COLO829 (cell line): Measurements from ENCODE around the gene GAS2L3.
A peak's percentile ranks its signal among the peaks of the same experiment; 100 is the strongest.
"Not testable (repeated sequence)": the region's sequence is repeated elsewhere in the genome, so short reads cannot be mapped to it uniquely, and the experiment has no call there.

Experiments used
- DNase-seq: peaks from one replicate; pipeline ENCODE4 v3.0.0; 2012; ENCODE audit warnings: low spot score

GAS2L3 gene

GRCh38 chr12:100574187-100575074, 947 bp downstream of the GAS2L3 start:
- no peak for DNase-seq

- DNase-seq, result peak; percentile 79
These were observed 3.0 kb downstream of the GAS2L3 start for GRCh38 chr12:100576331-100577036.

DNA sequence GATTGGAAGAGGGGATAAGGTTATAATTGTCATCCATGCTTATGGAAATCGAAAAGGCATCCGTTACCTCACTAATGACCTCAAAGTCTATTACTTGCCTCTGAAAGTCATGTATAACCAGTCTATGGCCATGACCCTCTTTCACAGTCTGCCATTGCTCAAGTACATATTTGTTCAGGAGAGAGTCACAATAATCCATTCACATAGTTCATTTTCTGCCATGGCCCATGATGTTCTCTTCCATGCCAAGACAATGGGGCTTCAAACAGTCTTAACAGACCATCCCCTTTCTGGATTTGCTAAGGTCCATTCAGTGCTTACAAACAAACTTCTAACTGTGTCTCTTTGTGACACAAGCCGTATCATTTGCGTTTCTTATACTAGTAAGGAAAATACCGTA, 5.4 kb downstream of the GAS2L3 start:
- no peak for DNase-seq

DNA sequence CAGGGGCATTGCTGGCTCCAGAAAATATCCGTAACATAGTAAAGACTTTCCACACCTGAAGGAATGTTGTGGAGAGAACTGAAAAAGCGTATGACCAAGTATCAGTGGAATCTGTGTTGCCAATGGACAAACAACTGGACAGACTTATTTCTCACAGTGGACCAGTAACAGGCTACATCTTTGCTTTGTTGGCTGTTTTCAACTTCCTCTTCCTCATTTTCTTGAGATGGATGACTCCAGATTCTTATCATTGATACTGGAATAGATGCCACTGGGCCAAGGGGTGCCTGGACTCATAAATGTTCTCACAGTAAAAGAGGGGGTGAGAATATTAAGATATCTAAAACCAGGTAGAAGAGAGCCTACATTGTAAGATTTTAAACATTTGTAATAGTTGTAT, 6.4 kb downstream of the GAS2L3 start:
- DNase-seq, result no peak

- no peak for DNase-seq
These were observed 10.8 kb downstream of the GAS2L3 start for GRCh38 chr12:100584256-100584655.

DNA sequence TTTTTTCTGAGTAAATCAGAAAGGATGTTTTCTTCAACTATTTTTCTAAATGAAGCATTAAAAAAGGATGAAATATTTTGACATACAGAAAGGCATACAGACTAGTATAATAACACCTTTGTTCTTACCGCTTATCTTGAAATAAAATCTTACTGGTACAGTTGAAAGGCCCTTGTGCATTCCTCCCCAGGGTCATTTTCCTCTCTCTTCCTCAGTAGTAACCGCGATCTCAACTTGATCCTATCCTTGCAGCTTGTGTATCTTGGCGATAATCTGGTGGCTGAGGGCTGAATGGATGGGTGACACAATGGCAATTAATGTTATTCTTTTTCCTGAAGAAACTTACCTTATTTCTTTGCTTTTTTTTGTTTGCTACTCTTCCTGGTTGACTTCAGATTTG, 18.5 kb downstream of the GAS2L3 start:
- DNase-seq, result peak; percentile 69

GRCh38 chr12:100593490-100593889, 20.0 kb downstream of the GAS2L3 start:
- DNase-seq, result peak; percentile 74

DNA sequence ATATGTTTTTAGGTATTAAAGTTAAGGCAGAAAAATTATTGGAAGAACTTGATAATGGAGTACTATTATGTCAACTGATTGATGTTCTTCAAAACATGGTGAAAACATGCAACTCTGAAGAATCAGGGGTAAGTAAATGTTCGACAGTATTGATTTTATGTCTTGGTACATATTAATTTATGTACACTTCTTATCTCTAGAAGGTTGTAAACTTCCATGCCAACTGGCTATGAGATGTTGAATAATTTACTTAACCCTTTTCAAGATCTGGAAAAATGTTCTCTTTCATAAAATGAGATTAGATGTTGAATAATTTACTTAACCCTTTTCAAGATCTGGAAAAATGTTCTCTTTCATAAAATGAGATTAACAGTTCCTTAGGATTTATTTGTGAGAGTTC, 28.1 kb downstream of the GAS2L3 start:
- DNase-seq, result no peak

DNA sequence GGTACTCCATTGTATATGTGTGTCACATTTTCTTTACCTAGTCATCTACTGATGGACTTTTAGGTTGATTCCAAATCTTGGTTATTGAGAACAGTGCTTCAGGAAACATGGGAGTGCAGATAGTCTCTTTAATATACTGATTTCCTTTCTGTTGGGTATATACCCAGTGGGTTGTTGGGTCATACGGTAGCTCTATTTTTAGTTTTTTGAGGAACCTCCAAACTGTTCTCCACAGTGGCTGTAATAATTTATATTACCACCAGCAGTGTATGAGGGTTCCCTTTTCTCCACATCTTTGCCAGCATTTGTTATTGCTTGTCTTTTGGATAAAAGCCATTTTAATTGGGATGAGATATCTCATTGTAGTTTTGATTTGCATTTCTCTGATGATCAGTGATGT, 29.5 kb downstream of the GAS2L3 start:
- not testable (repeated sequence) for DNase-seq

DNA sequence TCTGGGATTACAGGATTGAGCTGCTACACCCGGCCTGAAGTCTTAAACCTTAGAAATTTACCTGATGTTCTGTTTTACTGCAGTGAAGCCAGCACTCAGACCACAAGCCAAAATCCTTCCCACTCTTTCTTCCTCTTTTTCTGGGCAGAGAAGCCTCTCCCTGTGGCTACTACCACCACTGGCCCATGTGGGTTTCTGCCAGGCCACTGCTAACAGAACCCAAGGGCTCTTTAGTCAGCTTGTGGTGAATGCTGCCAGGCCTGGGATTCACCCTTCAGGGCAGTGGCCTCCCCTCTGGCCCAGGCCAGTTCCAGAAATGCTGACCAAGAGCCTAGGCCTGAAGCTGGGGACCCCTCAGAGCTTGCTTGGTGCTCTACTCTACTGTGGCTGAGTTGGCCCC, 35.3 kb downstream of the GAS2L3 start:
- DNase-seq, result no peak

DNA sequence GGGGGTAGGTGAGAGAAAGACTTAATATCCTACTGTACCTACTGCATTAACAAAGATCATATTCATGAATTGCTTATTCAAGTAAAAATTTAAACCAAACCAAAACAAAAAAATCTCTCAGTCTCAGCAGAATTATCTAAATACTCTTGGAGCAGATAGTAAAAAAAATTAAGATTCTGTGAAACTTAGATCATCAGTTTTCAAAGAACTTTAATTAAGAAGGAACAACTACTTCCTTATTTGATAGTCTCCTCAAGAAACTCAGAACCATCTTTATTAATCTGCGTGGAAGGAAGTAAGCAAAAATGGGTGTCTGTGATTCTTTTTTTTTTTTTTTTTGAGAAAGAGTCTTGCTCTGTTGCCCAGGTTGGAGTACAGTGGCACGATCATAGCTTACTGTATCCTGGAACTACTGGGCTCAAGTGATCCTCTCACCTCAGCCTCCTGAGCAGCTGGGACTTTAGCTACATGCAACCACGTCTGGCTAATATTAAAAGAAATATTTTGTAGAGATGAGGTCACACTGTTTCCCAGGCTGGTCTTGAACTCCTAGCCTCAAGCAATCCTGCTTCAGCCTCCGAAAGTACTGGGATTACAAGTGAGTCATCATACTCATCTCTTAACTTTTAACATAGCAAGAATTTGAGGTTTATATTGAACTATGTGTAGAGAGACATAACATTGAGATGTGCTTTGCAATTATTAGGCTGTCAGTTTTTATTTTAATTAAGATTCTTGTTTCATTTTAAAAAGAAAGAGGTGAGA, 37.4 kb downstream of the GAS2L3 start:
- DNase-seq, result no peak

GRCh38 chr12:100612606-100613005, 39.1 kb downstream of the GAS2L3 start:
- no peak for DNase-seq

DNA sequence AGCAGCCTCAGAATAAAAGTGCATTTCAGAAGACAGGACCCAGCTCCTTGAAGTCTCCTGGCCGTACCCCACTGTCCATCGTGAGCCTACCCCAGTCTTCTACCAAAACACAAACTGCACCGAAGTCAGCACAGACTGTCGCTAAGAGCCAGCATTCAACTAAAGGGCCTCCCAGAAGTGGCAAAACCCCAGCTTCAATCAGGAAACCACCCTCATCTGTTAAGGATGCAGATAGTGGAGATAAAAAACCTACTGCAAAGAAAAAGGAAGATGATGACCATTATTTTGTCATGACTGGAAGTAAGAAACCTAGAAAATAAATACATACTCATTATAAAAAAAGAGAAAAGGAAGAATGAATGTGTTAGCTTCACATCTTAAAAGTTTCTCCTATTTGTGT, 51.1 kb downstream of the GAS2L3 start:
- DNase-seq, result no peak

GRCh38 chr12:100632445-100632892, 59.0 kb downstream of the GAS2L3 start:
- DNase-seq, result no peak

DNA sequence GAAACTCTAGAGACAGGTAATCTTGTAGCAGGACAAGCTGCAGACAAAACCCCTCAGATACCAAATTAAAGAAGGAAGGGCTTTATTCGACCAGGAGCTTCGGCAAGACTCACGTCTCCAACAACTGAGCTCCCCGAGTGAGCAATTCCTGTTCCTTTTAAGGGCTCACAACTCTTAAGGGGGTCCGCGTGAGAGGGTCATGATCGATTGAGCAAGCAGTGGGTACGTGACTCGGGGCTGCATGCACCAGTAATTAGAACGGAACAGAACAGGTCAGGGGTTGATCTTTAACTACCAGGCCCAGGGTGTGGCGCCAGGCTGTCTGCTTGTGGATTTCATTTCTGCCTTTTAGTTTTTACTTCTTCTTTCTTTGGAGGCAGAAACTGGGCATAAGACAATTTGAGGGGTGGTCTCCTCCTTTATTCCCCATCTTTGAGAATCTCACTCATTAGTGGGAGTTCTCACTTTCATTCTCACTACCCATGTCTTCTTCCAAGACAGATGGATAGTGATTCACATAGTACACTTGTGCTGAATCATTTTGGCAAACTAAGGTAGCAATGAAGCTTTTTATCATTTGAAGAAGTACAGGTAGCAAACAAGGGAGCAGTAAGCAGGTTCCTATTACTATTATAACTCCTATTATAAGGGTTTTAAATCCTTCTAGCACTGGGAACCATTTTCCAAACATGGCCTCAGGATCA, 59.8 kb downstream of the GAS2L3 start:
- DNase-seq, result not testable (repeated sequence)

DNA sequence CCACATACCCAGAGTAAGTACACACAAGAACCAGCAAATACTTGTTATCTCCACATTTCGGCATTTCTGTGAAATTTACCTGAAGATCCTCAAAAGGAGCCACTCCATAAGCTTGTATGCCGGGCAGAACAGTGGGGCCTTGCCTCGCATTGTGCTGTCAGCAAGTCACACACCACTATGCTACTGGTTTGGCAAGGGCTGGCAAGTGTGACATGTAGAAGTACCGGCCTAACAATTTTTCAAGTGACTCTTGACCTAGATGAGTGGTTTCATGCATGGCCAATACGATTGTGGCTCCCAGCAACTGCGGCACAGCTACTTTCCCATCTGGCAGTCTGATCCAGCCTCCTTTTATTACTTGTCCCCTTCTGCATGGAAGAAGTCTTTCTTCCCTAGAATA, 69.8 kb downstream of the GAS2L3 start:
- DNase-seq, result no peak

DNA sequence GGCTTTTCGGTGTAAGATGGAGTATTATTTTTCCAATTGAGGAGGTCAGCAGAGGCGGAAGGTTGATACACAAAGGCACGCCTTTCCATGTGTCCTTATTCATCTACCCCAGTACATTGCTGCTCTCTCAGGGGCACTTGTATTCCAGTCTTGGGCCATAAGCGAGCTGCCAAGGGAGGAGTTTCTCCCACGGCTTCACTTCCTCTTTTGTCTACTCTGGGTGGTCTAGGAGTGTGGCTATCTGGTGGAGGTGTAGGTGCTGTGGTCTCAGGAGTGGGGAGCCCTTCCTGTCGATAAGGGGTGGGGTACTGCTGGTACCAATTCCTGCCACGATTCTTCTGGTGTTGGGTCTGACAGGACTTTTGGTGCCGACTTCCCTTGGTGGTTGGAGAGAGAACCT, 73.4 kb downstream of the GAS2L3 start:
- DNase-seq, result no peak

DNA sequence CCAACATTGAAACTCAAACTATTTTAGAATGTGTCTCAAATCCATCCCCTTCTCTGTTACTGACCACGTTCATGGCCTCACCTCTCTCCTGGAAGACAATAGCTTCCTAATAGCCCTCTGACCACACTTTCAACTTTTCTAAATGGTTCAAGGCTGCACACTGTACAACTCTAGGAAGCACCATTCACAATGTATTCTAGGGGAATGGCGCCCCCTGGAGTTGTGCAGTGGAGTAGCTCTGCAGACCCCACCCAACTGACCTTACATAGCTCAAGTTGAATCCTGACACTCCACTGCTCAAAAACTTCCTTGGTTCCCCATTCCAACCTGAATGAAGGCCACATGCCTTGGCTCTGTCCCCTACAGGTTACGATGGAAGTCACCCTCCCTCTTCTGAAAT, 77.6 kb downstream of the GAS2L3 start:
- no peak for DNase-seq

DNA sequence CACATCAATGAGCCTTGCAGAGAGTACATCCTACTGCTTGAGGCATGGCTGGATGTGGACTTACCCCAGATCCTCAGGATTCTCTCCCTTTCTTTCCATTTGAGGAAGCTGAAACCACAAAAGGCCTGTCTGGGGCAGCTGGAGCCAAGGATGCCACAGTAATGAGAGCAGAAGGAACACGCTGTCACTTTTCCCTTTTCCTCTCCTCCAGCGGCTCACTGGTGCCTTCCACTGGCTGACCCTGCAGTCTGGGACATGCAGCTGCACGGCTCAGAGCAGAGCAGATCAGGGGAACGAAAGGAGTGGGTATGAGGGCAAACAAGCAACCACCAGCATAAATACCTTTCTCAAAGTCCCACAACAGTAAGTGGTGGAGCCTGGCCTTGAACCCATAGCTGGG, 78.2 kb downstream of the GAS2L3 start:
- no peak for DNase-seq

GRCh38 chr12:100652488-100652887, 79.0 kb downstream of the GAS2L3 start:
- no peak for DNase-seq

DNA sequence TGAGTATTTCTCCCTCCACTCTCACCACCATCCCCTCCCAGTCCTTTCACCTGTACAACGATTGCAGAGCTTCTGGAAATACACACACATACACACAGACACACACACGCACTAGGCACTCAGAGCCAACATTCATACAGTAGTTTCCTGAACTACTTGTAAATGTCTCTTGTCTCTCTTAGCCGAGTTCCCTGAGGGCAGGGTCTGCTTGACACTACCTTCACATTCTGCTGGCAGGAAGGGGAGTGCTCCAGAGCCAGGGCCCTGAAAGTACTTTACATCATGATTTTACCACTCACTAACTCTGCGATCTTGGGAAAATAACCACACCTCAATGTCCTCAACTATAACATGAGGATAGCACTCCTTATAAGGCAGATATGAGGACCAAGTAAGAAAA, 82.7 kb downstream of the GAS2L3 start:
- DNase-seq, result no peak

GRCh38 chr12:100656856-100657255, 83.4 kb downstream of the GAS2L3 start:
- DNase-seq, result no peak
